Fibroblast of pulmonary artery (primary cell): ENCODE data around the gene GALNT6.

ENCODE experiments used
- DNase-seq: peaks from one replicate; pipeline ENCODE4 v3.0.0-alpha.2; 2010; ENCODE audit warnings: low read depth
- H3K4me3 ChIP-seq: replicated peaks from 2 replicates; pipeline ENCODE4 v1.5.1; 2011; ENCODE audit warnings: low read depth, mild to moderate bottlenecking, control low read depth, low read length, moderate library complexity
- CTCF ChIP-seq: IDR thresholded peaks from 2 replicates; pipeline ENCODE4 v1.5.1; 2011; ENCODE audit warnings: mild to moderate bottlenecking, control low read depth, low read length, inconsistent platforms; ENCODE audit errors: missing control alignments

The GALNT6 gene

GRCh38 chr12:51383269-51383905 lies 7.8 kb downstream of the GALNT6 start:
- DNase-seq = no peak
- no peak for TF ChIP-seq CTCF

GRCh38 chr12:51382173-51382572 lies 9.0 kb downstream of the GALNT6 start:
- no peak for DNase-seq
- no peak overlapping the region for H3K4me3 ChIP-seq
- no peak for TF ChIP-seq CTCF

More at GRCh38 chr12:51383269-51383905, 7.8 kb downstream of the GALNT6 start:
- H3K4me3 ChIP-seq = no peak overlapping the region

- no peak overlapping the region for H3K4me3 ChIP-seq
- no peak for TF ChIP-seq CTCF
- peak; percentile 79 for DNase-seq
Observed at GRCh38 chr12:51381226-51382079, 9.8 kb downstream of the GALNT6 start.

DNA sequence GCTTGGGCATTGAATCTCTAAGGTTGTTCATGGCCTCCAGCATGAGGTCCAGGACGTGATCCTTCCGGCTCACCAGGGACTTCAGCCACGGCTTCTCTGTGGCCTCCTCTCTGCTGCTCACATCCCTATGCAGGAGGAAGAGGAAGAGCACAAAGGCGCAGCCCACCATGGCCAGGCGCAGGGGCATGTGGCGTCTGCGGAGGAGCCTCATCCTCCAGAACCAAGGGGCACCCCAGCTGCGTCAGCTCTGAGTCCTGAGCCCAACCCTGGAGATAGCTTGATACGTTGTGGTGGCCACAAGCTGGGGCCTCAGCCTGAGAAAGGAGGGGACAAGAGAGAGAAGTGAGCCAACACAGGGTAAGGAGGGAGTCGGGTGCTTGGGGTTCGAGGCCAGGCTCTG lies 11.6 kb downstream of the GALNT6 start:
- TF ChIP-seq CTCF = no peak
- no peak for DNase-seq
- H3K4me3 ChIP-seq = no peak overlapping the region

- TF ChIP-seq CTCF = no peak
- H3K4me3 ChIP-seq = no peak overlapping the region
- DNase-seq = no peak
Observed at GRCh38 chr12:51378749-51379148, 12.5 kb downstream of the GALNT6 start.

DNA sequence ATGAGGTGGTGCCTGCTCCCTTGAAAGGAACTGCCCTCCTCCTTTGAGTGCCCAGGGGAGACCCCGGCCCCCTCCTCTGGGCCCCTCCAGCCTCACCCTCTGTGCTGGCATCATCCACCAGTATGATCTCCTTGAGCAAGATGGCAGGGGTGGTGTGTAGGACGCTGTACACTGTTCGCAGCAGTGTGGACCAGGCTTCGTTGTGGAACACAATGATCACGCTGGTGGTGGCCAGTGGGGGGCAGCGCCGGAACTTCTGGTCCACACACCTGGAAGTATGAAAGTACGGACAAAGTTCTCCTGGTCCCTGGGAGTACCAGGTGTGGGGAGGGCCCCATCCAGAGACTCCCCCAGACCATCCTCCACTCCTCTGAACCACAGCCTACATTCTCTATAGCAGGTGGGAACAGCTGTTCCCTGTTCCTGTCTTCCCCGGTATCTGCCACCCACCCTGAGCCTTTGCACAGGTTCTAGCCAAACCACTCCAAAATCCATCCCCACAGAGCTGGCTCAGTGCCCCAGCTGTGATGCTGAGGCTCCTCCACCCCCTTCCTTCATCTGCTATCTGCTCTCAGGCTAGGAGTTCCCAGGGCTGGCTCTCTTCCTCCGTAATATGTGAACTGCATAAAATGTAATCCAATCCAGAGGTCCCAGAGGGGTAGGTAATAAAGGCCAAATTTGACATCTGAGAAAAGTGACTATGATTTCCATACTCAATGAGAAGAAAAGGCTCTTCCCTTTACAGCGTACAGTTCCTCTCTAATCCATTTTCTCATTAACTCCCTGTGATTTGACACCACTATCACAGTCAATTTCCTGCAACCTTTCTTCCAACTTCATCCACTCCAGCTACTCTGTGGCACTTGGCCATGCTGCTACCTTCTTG lies 13.9 kb downstream of the GALNT6 start:
- DNase-seq = peak; percentile 26
- TF ChIP-seq CTCF = no peak

More for the DNA sequence above, 13.9 kb downstream of the GALNT6 start:
- H3K4me3 ChIP-seq = no peak overlapping the region
